ENCODE data around the gene MYH6.

MYH6 gene

DNA sequence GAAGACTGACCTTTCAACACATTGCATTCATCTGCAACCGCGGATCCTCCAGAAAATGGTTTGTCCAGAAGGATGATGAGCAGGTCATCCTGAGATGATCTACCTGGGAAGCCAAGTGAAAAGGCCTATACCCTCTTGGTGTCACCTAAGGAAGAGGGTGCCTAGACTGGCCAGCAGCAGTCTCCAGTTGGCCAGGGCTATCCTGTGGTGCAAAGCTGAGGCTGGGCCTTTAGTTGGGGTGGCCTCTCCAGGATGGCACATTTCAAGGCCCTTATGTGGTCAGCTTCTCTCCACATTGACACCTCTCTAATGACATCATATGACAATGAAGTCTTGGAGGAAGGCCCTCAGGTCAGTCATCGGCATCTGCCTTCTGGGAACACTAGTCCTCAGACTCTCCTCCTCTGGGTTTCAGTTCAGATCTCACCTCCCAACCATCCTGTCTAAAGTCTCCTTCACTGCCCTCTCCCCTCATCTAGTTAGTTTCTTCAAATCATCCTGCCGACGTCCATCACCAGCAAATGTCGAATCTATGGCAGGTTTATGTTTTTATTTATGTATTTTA is 52.1 kb downstream of the MYH6 start:
- DNase-seq, result no peak

DNA sequence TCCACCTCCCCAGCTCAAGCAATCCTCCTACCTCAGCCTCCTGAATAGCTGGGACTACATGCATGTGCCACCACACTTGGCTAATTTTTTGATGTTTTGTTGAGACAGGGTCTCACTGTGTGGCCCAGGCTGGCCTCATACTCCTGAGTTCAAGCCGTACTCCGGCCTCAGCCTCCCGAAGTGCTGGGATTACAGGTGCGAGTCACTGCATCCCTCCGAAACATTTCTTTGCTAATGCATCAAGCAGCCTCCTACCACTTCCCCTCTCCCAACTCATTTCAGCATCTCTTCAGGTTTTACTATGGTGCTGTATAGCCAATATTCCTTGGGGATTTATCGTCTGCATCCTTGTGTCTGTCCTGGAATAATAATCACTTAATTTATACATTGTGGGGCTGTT is 53.1 kb downstream of the MYH6 start:
- no peak for DNase-seq

DNA sequence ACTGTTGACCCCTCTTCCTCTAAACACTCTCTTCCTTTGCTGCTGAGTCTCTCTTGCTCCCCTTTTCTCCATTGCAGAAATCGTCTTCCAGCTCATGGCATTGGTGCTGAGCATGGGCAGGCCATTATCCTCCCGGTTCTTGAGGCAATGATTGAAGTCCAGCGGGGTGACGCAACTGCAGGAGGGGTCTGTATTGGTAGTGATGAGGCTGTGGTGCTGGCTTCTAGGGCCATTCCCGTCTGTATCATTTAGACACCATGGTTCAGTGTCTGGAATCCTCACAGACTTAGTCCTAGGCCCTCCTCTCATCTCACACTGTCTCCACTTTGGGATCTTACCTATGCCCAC is 54.7 kb downstream of the MYH6 start:
- DNase-seq, result no peak

DNA sequence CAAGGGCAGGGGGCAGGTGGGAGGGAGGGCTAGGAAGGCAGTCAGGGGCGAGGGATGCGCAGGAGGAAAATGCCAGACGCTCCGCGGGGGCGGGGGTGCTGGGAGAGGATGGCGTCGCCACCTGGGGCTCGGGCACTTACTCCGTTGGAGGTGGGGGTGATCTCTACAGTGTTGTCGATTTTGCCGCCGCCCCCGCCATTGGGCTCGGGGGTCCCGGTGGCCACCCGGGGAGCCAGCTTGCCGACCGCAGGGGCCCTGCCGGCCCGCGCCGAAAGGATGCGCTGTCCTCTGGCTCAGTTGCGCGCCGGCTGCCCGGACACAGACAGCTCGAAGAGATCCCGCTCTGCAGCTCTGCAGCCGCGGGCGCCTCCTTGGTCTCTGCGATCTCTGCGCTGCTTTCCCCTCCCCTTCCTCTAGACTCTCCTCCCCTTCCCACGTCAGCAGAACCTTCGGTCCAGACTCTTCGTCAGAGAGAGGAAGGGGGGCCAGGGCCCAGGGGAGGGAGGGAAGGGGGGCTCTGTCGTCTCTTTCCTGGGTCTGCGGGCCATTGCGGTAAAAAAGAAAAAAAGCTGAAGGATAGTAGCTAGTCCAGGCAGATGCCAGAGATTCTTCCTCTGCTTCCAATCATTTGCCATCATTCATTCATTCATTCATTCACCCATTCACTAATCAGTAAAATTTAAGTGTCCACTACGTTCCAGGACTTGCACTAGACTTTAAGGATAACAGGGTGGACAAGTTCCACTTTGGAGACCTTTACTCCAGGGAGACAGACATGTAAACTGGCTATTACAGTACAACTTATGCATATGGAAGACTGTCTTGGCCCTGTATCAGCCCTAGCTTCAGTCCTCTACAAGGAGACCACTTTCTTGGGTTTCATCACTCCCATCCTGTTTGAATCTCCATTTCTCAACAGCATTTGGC is 55.3 kb downstream of the MYH6 start, which contains the start of gene SLC22A17:
SLC22A17 (minus strand) TSS at position 382 of the 927 bp plus-strand sequence.
- DNase-seq, result peak; percentile 53 to 59

DNA sequence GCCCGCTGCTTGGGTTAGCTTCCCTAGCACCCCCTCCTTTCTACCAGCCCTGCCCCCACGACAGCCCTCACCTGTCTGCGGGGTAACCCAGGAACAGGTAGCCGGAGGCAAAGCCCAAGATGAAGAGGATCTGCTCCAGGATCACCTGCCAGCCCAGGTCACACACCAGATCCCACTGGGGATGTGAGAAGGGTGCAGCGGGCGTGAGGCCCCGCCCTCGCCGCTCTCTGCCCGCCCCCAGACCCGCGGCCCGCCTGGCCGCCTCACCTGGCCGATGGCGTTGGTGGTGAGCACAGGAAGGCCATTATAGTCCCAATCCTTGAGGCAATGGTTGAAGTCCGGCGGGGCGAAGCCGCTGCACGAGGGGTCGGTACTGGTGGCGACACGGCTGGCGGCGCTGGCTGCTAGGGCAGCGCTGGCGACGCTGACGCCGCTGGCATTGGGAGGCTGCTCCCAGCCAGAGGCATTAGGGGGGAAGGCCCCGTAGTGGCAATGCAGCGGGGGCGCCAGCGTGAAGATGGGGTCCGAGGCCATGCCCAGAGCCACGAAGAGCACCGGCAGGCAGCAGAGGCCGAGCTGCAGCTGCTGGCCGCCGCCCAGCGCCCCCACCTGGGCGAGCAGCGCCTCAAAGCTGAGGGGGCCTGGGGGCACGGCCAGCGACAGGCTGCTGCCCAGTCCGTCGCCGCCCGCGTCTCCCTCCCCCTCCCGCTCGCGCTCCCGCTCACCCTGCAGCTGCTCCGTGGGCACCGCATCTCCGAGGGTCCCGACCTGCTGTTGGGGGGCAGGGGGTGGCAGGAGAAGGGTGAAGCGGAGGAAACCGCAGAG is 56.2 kb downstream of the MYH6 start:
- no peak for DNase-seq

DNA sequence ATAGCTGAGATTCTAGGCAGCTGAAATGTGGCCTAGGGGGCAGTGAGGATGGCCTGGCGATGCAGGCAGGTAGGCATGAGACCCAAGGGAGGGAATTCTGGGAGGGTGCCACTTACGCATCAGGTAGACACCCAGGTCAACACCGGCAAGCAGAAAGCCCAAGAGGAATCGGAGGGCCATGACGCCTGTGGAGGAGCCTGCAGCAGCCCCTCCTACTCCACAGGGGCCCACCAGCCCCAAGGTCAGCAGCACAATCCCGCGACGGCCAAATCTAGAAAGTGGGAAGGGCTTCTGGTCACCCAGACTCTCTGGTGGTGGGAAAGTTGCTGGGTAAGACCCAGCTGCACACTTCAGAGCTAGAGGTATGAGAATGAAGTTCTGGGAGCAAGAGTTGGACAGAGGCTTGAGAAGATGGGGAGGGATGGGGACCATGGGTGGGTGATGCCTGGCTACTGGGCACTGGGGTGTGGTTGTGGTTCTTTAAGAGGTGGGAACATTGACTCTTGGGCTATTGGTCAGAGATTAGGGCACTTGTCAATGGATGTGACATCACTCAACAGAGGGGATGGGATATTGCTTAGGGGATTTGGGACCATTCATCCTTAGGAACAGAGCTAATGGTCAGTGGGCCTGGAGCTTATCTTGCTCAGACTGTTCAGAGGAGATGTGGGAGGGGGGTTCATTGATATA is 58.8 kb downstream of the MYH6 start:
- DNase-seq, result no peak

DNA sequence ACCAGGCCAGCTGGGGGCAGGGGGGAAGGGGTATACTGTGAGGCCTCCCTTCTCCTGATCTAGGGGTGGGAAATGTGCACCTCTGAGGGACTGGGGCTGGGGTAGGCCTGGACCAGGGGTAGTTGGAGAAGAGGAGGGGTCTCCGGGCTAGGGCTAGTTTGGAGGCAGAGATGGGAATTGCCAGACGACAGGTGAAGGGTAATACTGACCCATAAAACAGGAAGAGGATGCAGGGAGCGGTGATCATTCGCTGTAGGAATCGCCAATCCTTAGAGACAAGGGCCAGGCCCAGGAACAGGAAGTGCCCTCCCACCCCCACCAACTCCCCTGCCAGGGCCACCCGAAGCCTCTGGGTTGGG is 59.8 kb downstream of the MYH6 start:
- DNase-seq, result no peak

DNA sequence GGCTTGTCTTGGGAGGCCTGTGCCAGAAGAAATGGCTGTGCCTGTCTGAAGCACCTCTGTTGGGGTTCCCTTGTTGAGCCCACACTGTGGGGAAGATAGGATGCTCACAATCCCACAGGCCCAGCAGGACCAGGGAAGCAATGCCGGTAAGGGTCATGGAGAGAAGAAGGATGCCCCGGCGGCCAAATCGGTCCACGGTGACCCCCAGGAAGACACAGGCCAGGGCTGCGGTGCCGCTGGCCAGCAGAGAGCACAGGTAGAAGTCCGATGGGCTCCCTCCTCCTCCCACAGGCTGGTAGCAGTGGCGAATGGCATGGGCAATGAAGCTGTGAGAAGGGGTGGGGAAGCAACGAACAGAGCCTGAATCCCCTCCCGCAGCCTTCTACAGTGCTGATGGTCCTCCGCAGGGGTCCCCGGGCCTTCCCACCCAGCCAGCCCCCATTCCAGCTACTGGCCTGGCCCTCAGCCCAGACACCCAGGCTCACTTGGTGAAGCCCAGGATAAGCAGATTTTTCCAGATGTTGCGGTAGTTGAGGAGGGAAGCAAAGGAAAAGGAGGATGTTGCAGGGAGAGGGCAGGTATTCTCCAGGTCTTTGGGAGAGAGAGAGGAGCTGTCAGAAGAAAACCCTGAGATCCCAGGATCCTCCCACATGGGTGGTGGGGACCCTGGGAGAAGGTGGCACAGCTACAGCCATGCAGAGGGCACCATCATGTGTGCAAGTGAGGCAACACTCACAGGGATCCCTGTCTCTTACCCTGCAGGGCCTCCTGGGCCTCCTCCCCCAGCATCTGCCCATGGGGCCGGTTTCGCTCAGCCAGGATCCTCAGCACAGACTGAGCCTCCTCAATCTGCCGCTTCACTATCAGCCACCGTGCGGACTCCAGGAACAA is 60.4 kb downstream of the MYH6 start:
- DNase-seq, result no peak

DNA sequence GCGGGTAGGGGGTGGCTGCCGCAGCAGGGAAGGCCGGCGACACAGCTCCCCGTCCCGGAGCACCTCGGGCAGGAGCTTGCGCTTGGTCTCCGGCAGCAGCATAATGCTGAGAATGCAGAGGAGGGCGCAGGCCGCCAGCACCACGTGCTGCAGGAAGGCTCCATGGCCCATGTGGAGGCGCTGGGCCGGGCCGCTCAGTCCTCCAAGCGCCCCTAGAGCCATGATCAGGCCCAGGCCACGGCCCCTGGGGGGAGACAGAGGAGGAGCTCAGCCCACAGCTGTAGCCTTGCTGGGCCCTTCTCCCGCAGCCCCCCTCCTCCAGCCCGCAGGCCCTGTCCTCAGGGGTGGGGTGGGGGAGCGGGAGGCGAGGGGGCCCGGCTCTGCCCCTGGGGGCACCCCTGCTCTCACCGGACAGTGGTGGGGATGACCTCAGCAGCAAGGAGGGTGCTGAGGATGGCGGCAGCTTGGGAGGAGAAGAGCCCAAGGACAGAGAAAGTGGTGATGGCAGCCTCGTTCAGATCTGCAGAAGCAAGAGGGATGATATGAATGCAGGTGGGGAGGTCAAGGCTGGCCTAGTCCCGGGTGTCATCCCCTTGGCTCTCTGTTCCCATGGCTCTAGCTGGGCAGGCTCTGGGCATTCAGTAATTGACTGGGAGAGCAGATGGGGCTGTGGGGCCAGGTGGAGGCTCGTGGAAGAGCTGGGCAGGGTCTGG is 61.2 kb downstream of the MYH6 start:
- DNase-seq, result no peak

DNA sequence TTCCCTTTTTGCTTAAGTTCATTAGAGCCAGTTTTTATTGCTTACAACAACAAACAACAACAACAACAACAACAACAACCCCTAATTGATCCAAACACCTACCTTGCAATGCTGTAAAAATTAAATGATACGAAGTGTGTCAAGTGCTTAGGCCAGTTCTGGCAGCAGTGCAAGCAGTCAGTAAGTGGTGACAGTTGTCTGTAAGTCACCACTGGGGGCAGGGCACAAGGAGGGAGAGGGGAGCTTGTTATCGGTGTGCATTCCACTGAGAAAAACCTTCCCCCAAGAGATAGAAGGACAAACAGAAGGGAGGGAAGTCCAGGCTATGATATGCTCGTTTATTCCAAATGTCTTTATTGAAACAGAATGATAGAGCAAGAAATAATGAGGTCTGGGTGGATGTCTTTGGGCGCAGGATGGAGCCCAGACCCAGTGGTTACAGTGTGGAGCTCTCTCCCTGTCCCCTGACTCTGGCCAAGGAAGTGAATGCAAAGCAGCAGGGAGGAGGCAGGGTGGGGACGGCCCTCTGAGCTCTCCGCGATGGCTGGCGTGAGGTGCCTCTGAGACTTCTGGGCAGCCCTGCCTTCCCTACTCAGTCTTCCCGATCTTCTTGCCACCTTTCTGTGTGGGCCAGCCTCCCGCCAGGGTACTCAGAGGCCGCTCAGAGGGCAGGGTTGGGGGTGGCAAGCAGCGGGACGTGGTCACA is 61.9 kb downstream of the MYH6 start:
- DNase-seq, result no peak

DNA sequence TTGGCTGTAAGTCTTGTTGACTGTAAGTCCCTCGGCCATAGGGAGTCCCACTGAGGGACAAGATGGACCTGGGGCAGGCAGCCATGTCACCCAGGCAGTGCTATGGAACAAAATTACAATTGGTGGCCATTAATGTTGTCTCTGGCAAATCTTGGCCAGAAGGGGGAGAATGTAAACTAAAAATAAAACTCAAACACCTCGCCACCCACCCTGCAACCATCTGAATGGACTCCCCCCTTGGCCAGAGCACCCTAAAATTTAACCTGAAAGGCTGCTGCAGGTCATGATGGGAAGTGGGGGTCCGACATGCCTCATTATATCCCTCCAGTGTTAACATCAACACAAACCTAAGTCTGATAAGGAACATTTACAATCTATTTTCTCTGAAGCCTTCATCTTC is 63.6 kb downstream of the MYH6 start:
- DNase-seq, result no peak

DNA sequence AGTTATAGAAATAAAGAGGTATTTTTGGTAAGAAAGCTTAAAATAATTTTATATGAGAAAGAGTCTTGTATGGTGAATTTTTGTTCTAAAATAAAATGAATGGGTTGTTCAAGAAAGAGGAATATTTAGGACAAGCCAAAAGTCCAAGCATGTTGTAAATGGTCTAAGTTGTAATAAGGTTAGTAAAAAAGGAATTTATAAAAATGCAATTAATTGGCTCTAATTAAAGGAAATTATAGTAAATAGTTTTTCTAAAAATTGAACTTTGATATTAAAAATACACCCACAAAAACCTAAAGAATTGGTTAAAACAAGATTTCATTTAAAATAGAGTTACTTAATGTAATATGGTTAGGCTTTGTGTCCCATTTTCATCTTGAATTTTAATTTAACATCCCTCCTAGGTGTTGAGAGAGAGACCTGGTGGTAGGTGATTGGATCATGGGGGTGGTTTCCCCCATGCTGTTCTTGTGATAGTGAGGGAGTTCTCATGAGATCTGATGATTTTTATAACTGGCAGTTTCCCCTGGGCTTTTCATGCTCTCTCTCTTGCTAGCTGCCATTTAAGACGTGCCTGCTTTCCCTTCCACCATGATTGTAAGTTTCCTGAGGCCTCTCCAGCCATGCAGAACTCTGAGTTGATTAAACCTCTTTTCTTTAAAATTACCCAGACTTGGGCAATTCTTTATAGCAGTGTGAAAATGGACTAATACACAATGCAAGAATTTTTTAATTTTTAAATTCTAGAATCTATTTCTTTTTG is 68.4 kb downstream of the MYH6 start:
- DNase-seq, result no peak

DNA sequence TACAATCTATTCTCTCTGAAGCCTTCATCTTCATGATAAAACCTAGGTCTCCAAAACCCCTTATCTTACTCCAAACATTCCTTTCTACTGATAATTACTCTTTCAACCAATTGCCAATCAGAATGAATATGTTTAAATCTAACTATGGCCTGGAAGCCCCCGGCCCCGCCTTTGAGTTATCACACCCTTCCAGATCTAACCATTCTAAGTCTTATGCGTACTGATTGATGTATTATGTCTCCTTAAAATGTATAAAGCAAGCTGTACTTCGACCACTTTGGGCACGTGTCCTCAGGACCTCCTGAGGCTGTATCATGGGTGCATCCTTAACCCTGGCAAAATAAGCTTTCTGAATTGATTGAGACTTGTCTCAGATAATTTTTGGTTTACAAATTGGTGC is 72.5 kb downstream of the MYH6 start:
- DNase-seq, result no peak

Data from stimulated activated CD4-positive, alpha-beta T cell treated with anti-CD3 and anti-CD28 coated beads, Interleukin-4, amount 100 ng/mL, for 4 hours (primary cell).